OCI-LY7 (cell line): Measurements from ENCODE around the gene ADAM12.

ENCODE experiments used
- CTCF ChIP-seq: fragments of 200-600 bp; sonication (generic); conservative IDR thresholded peaks from 2 replicates; pipeline ENCODE4 v1.5.1; 2014; ENCODE audit warnings: mild to moderate bottlenecking, antibody characterized with exemption, low read length, moderate library complexity, mixed read lengths
- EZH2phosphoT487 ChIP-seq: fragments of 200-600 bp; sonication (generic); IDR thresholded peaks from 2 replicates; pipeline ENCODE4 v1.6.1; 2018; ENCODE audit warnings: low read depth, borderline replicate concordance, mild to moderate bottlenecking, mixed run types, antibody characterized with exemption, low read length, moderate library complexity, mixed read lengths

DNA sequence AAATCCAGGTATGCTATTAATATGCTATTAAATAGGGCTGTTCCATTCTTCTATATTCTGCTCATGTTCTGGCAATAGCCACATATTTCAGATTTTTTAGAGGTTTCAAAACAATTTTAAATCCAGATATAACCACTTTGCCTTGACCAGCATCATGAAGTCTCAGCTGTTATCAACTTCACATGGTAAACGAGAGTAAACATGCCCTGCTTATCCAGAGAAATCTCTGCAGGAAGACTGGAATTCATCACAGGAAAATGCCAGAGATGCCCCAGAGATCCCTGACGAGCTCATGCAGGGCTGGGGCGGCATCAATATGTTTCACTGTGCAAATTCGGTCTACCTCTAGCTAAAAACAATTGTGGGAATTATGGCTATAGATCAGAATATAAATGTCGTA lies 365.4 kb downstream of the ADAM12 start:
- TF ChIP-seq CTCF = no peak
- TF ChIP-seq EZH2phosphoT487 = no peak
